Measurements from ENCODE around the gene TSPAN13.

GRCh38 chr7:16721541-16721940, 32.0 kb upstream of the TSPAN13 start:
- TF ChIP-seq POLR2AphosphoS5 (IDR thresholded peaks at IDR 0.05; ENCODE audit: low read depth, low read length), result no peak
- no peak for TF ChIP-seq CTCF (IDR thresholded peaks at IDR 0.05)
- no peak for TF ChIP-seq REST (IDR thresholded peaks at IDR 0.05; ENCODE audit: insufficient read depth in 1 of 2, low read depth in 2 of 2, low read length in 1 of 2)
- TF ChIP-seq SIN3A (IDR thresholded peaks at IDR 0.05; ENCODE audit: borderline replicate concordance, insufficient read depth, low read depth, low read length), result no peak
